Suprapubic skin (tissue), 4 donors: Measurements from ENCODE around the gene GOSR2. TPM values are rescaled to one million over a fixed set of nuclear protein-coding genes. Genes with fewer than 3 reads are reported as not detected.
"Not testable (repeated sequence)": the region's sequence is repeated elsewhere in the genome, so short reads cannot be mapped to it uniquely, and the experiment has no call there.

Experiments used
- DNase-seq, 2 donors: peaks; one replicate each; pipeline ENCODE4 v3.0.0-alpha.2; 2019; ENCODE audit warnings: low spot score in 2 of 2
- H3K27ac ChIP-seq: fragments of 200-600 bp; sonication (generic); one replicate; pipeline ENCODE4 v1.5.1; 2019
- H3K27me3 ChIP-seq: fragments of 200-600 bp; sonication (generic); one replicate; pipeline ENCODE4 v1.5.1; 2019
- H3K36me3 ChIP-seq: fragments of 200-600 bp; sonication (generic); one replicate; pipeline ENCODE4 v1.5.1; 2019
- H3K4me1 ChIP-seq: fragments of 200-600 bp; sonication (generic); one replicate; pipeline ENCODE4 v1.5.1; 2019
- H3K4me3 ChIP-seq: fragments of 200-600 bp; sonication (generic); one replicate; pipeline ENCODE4 v1.5.1; 2019; ENCODE audit warnings: mild to moderate bottlenecking
- H3K9me3 ChIP-seq: fragments of 200-600 bp; sonication (generic); one replicate; pipeline ENCODE4 v1.5.1; 2019
- CTCF ChIP-seq, 2 donors: fragments of 200-600 bp in 1 of 2; fragments of 450-650 bp in 1 of 2; sonication (generic) in 1 of 2; IDR thresholded peaks; one replicate each; pipeline ENCODE4 v1.5.1; 2016 to 2019; ENCODE audit warnings: antibody characterized with exemption in 2 of 2, mild to moderate bottlenecking in 1 of 2, moderate library complexity in 1 of 2
- EP300 ChIP-seq: sonication (generic); formaldehyde crosslinking; IDR thresholded peaks from one replicate; pipeline ENCODE4 v1.6.1; 2017; ENCODE audit warnings: antibody characterized with exemption
- POLR2A ChIP-seq, 2 donors: fragments of 450-650 bp; IDR thresholded peaks; one replicate each; pipeline ENCODE4 v1.6.1; 2017; ENCODE audit warnings: antibody characterized with exemption in 2 of 2, mild to moderate bottlenecking in 2 of 2, moderate library complexity in 2 of 2
- POLR2AphosphoS5 ChIP-seq, 3 donors: sonication (generic); formaldehyde crosslinking; IDR thresholded peaks; one replicate each; pipeline ENCODE4 v1.6.1; 2017; ENCODE audit warnings: antibody characterized with exemption in 3 of 3
- WGBS: methylation state at CpG from one replicate; pipeline ENCODE4 v1.1.5; 2018; 5-methylcytosine and 5-hydroxymethylcytosine counted together
- total RNA-seq, 4 donors: library from RNA; depleted of rRNA; stranded (reverse); fragments of >200 nt; gene quantifications; one replicate each; pipeline ENCODE4 v1.1.0, GENCODE V29; 2016

The GOSR2 gene
- total RNA-seq, 4 donors from 2014 or later: 28.1 to 72.6 (median 41.1) TPM

GRCh38 chr17:46951706-46952105 lies 28.7 kb downstream of the GOSR2 start:
- 21% methylated on average over 5 of the region's 5 CpGs for WGBS
- peaks cover 3% of the 10 kb centered on the region for H3K36me3 ChIP-seq
- H3K27me3 ChIP-seq: no peaks in the 10 kb centered on the region
- no peak for TF ChIP-seq POLR2A (IDR thresholded peaks at IDR 0.05)
- TF ChIP-seq CTCF (IDR thresholded peaks at IDR 0.05): no peak
- TF ChIP-seq POLR2AphosphoS5 (IDR thresholded peaks at IDR 0.05): no peak
- TF ChIP-seq EP300: no peak
- DNase-seq: no peak
- no peaks in the 10 kb centered on the region for H3K9me3 ChIP-seq
- peaks cover 7% of the 10 kb centered on the region for H3K4me1 ChIP-seq
- H3K27ac ChIP-seq: no peak overlapping the region
- no peak overlapping the region for H3K4me3 ChIP-seq

GRCh38 chr17:46952115-46952514 lies 29.2 kb downstream of the GOSR2 start:
- no peaks in the 10 kb centered on the region for H3K27me3 ChIP-seq
- DNase-seq: no peak
- H3K4me1 ChIP-seq: peaks cover 7% of the 10 kb centered on the region
- H3K27ac ChIP-seq: no peak overlapping the region
- no peak overlapping the region for H3K4me3 ChIP-seq
- no peak for TF ChIP-seq POLR2A (IDR thresholded peaks at IDR 0.05)
- TF ChIP-seq POLR2AphosphoS5 (IDR thresholded peaks at IDR 0.05): no peak
- no peak for TF ChIP-seq CTCF (IDR thresholded peaks at IDR 0.05)
- TF ChIP-seq EP300: no peak
- WGBS: 78% methylated on average over 9 of the region's 9 CpGs
- peaks cover 3% of the 10 kb centered on the region for H3K36me3 ChIP-seq
- no peaks in the 10 kb centered on the region for H3K9me3 ChIP-seq

- H3K9me3 ChIP-seq, DNase-seq, H3K27ac ChIP-seq, H3K4me3 ChIP-seq, H3K36me3 ChIP-seq, H3K27me3 ChIP-seq, H3K4me1 ChIP-seq: not testable (repeated sequence)
- WGBS: 94% methylated on average over 2 of the region's 4 CpGs
Measured at GRCh38 chr17:46953191-46953590, 30.2 kb downstream of the GOSR2 start.

- 73% methylated on average over 8 of the region's 8 CpGs for WGBS
- no peaks in the 10 kb centered on the region for H3K9me3 ChIP-seq
- DNase-seq: no peak
Measured at GRCh38 chr17:46958041-46958591, 35.2 kb downstream of the GOSR2 start.

GRCh38 chr17:46960152-46960551 lies 37.2 kb downstream of the GOSR2 start:
- TF ChIP-seq POLR2A (IDR thresholded peaks at IDR 0.05) (no peak), POLR2AphosphoS5 (IDR thresholded peaks at IDR 0.05) (no peak), CTCF (IDR thresholded peaks at IDR 0.05) (no peak), EP300 (no peak)
- DNase-seq: no peak
- Histone ChIP-seq H3K27ac (no peak overlapping the region), H3K4me1 (peaks cover 2% of the 10 kb centered on the region), H3K4me3 (no peak overlapping the region), H3K27me3 (no peaks in the 10 kb centered on the region), H3K9me3 (no peaks in the 10 kb centered on the region), H3K36me3 (no peaks in the 10 kb centered on the region)
- 43% methylated on average over 2 of the region's 2 CpGs for WGBS

More at GRCh38 chr17:46958041-46958591, 35.2 kb downstream of the GOSR2 start:
- no peaks in the 10 kb centered on the region for H3K36me3 ChIP-seq
- no peaks in the 10 kb centered on the region for H3K27me3 ChIP-seq
- H3K27ac ChIP-seq: no peak overlapping the region
- peaks cover 2% of the 10 kb centered on the region for H3K4me1 ChIP-seq
- no peak overlapping the region for H3K4me3 ChIP-seq
- no peak for TF ChIP-seq CTCF (IDR thresholded peaks at IDR 0.05)

- Histone ChIP-seq H3K4me3 (no peak overlapping the region), H3K4me1 (peaks cover 2% of the 10 kb centered on the region), H3K9me3 (no peaks in the 10 kb centered on the region), H3K27ac (no peak overlapping the region), H3K27me3 (no peaks in the 10 kb centered on the region), H3K36me3 (peaks cover 4% of the 10 kb centered on the region)
- TF ChIP-seq EP300 (no peak), CTCF (IDR thresholded peaks at IDR 0.05) (no peak), POLR2AphosphoS5 (IDR thresholded peaks at IDR 0.05) (no peak), POLR2A (IDR thresholded peaks at IDR 0.05) (no peak)
- WGBS: 10% methylated on average over 1 of the region's 1 CpG
- no peak for DNase-seq
Measured at GRCh38 chr17:46962374-46962790, 39.4 kb downstream of the GOSR2 start.
